ENCODE results near the gene PSMA1. TPM values are rescaled to one million over a fixed set of nuclear protein-coding genes. Genes with fewer than 3 reads are reported as not detected.

PSMA1 gene
- total and polyA plus RNA-seq, 2 of the 8 experiments (the other 6 are each of a cell fraction or from before 2014, with no cell fraction given) = 148 to 159 TPM

DNA sequence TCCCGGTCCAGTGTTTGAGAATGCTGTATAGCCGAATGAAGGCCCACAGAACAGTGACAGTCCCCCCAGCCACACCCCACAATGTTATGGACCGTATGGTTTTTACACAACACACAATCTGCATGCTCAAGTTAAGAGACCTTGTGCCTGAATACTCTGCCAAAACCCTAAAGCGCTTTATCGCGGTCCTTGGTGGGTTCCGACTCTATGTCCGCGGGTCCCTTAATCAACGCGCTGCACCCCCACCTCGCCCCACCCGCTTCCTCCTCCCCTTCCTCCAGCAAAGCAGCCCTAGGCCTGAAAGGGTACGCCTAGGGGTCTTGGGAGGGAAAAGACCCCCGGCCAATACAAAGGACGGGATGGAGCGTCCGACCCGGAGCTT lies 21.0 kb downstream of the PSMA1 start:
- Histone ChIP-seq H3K4ac (replicated peaks; ENCODE audit: insufficient read length, low read depth, low read length) (no peak overlapping the region), H4K5ac (ENCODE audit: insufficient read length, low read depth, low read length) (no peak overlapping the region), H4K91ac (replicated peaks; ENCODE audit: insufficient read length, low read length) (no peak overlapping the region), H3K4me2 (ENCODE audit: insufficient read depth in 1 of 2, low read depth in 2 of 2, low read length in 2 of 2) (peak overlapping the region; percentile 60 to 69), H3K4me1 (replicated peaks in 1 of 4; ENCODE audit: control insufficient read depth in 3 of 4, insufficient read depth in 4 of 4, low read length in 3 of 4) (no peaks in the 10 kb centered on the region; a peak in 1 of 7 replicates), H2AK5ac (ENCODE audit: low read depth, low read length) (no peak overlapping the region), H2BK20ac (ENCODE audit: low read length) (no peak overlapping the region), H3K18ac (ENCODE audit: extremely low read depth, low read length) (peak overlapping the region; percentile 53; the same call in 1 of the 2 replicates), H3K23me2 (ENCODE audit: low read depth, low read length) (peaks cover 3% of the 10 kb centered on the region; the same call in 1 of the 2 replicates), H3K79me1 (ENCODE audit: low read depth, low read length) (no peaks in the 10 kb centered on the region), H4K20me1 (replicated peaks in 1 of 2; ENCODE audit: control insufficient read depth in 1 of 2, insufficient read depth in 2 of 2, low read length in 2 of 2) (peaks cover 0 to 3% of the 10 kb centered on the region in 2 experiments), H2BK12ac (ENCODE audit: low read depth, low read length) (no peak overlapping the region), H3K36me3 (ENCODE audit: control insufficient read depth in 2 of 4, insufficient read depth in 4 of 4, low read length in 3 of 4) (peaks cover 0 to 33% (median 3%) of the 10 kb centered on the region in 4 experiments; a peak in 5 of 8 replicates), H2BK5ac (ENCODE audit: low read depth, low read length) (no peak overlapping the region), H3K27me3 (replicated peaks in 1 of 4; ENCODE audit: control insufficient read depth in 3 of 4, extremely low read depth in 1 of 4, insufficient read depth in 3 of 4, low read length in 3 of 4) (no peaks in the 10 kb centered on the region), H3K23ac (ENCODE audit: insufficient read length) (no peak overlapping the region), H2BK120ac (replicated peaks; ENCODE audit: low read depth, low read length) (no peak overlapping the region), H3K79me2 (ENCODE audit: control insufficient read depth in 1 of 2, insufficient read depth in 2 of 2, low read length in 2 of 2) (peaks cover 0 to 17% of the 10 kb centered on the region in 2 experiments; a peak in 3 of 4 replicates), H4K8ac (ENCODE audit: extremely low read depth, insufficient read depth, low read length) (no peak overlapping the region; the same call in 1 of the 2 replicates), H3K9me3 (ENCODE audit: insufficient read depth in 2 of 2, low read depth in 1 of 2, low read length in 1 of 2) (no peaks in the 10 kb centered on the region), H3K27ac (ENCODE audit: low read depth, low read length) (0 out of 2 replicates have a peak overlapping the region, but pooled peaks have one; percentile 6), H3K9ac (replicated peaks in 1 of 4; ENCODE audit: extremely low read depth in 1 of 4, low read depth in 3 of 4, low read length in 3 of 4) (peak overlapping the region in 3 of 4 experiments; percentile 46 to 83 (median 79); a peak in 6 of 7 replicates), H3K4me3 (ENCODE audit: extremely low read depth in 1 of 4, insufficient read depth in 2 of 4, low read depth in 3 of 4, low read length in 4 of 4) (peak overlapping the region; percentile 70 to 87 (median 77)), H2BK15ac (ENCODE audit: low read length) (no peak overlapping the region), H3K56ac (replicated peaks; ENCODE audit: insufficient read length, low read depth, low read length) (no peak overlapping the region), H3K14ac (ENCODE audit: insufficient read length) (no peak overlapping the region), H2AFZ (ENCODE audit: low read length) (peak overlapping the region; percentile 54; the same call in 1 of the 2 replicates)
- ChIA-PET POLR2A (ENCODE audit: partially characterized antibody) (interaction anchor here (1.5 to 1.6 kb wide), 3 partner anchors 15 to 53 kb away, joined by 4 to 8 read pairs (median 4); no protein-coding TSS in a partner anchor), CTCF (ENCODE audit: partially characterized antibody) (interaction anchor here (0.9 kb wide), 2 partner anchors 126 to 408 kb away, joined by 3 read pairs; no protein-coding TSS in a partner anchor)
- FAIRE-seq = no peak
- DNase-seq (ENCODE audit: low read depth in 1 of 2, low spot score in 2 of 2) = no peak
- WGBS, 2 experiments (ENCODE audit: extremely low coverage in 1 of 2, insufficient coverage in 1 of 2, insufficient read length in 1 of 2, insufficient replicate concordance in 2 of 2, low coverage in 1 of 2, low lambda C conversion rate in 2 of 2, missing lambda C conversion rate in 1 of 2) = 11% methylated on average over 7 of the region's 19 CpGs; no CpG with 5 or more reads in 1 of the 2 experiments
- TF ChIP-seq TAF1 (IDR thresholded peaks at IDR 0.05; ENCODE audit: low read depth, low read length) (no peak), CBX8 (IDR thresholded peaks at IDR 0.05; ENCODE audit: borderline replicate concordance, low read depth, low read length) (no peak), RNF2 (IDR thresholded peaks at IDR 0.05; ENCODE audit: borderline replicate concordance, low read depth, low read length, missing control alignments, poor library complexity, severe bottlenecking) (no peak), HDAC2 (IDR thresholded peaks at IDR 0.05; ENCODE audit: borderline replicate concordance in 1 of 2, low read depth in 2 of 2, low read length in 2 of 2) (no peak), NRF1 (IDR thresholded peaks at IDR 0.05; ENCODE audit: low read depth, low read length) (no peak), TBP (IDR thresholded peaks at IDR 0.05; ENCODE audit: low read depth, low read length) (no peak), SP1 (IDR thresholded peaks at IDR 0.05; ENCODE audit: low read depth, low read length) (no peak), ZNF274 (IDR thresholded peaks at IDR 0.05; ENCODE audit: borderline replicate concordance, extremely low read depth, low read length) (no peak), SIN3A (conservative IDR thresholded peaks at IDR 0.05 in 1 of 2, IDR thresholded peaks at IDR 0.05 in 1 of 2; ENCODE audit: low read depth in 1 of 2, low read length in 2 of 2) (no peak), RFX5 (IDR thresholded peaks at IDR 0.05; ENCODE audit: borderline replicate concordance, low read depth, low read length) (no peak)
- TF ChIP-seq, protein P1, sequence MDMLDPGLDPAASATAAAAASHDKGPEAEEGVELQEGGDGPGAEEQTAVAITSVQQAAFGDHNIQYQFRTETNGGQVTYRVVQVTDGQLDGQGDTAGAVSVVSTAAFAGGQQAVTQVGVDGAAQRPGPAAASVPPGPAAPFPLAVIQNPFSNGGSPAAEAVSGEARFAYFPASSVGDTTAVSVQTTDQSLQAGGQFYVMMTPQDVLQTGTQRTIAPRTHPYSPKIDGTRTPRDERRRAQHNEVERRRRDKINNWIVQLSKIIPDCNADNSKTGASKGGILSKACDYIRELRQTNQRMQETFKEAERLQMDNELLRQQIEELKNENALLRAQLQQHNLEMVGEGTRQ (IDR thresholded peaks at IDR 0.05; ENCODE audit: low read length) = no peak

All from H1 (cell line).